NT2/D1 (cell line): Measurements from ENCODE around the gene KAZN.

ENCODE experiments used
- YY1 ChIP-seq: IDR thresholded peaks from 2 replicates; pipeline ENCODE4 v1.6.1; 2011; ENCODE audit not compliant: insufficient read length, insufficient read depth
- ZNF274 ChIP-seq: IDR thresholded peaks from 2 replicates; pipeline ENCODE4 v1.6.1; 2011; ENCODE audit warnings: mild to moderate bottlenecking, low read depth, low read length

GRCh38 chr1:14909273-14909672 is 310.8 kb downstream of the KAZN start:
- TF ChIP-seq YY1 (no peak), ZNF274 (no peak)
